GM12878 (cell line): ENCODE measurements around the gene SIGMAR1. TPM values are rescaled to one million over a fixed set of nuclear protein-coding genes. Genes with fewer than 3 reads are reported as not detected.

Source experiments
- CEBPB ChIP-seq, 2 experiments: fragments of 150-350 bp in 1 of 2; IDR thresholded peaks; 2 replicates each; pipeline ENCODE4 v1.6.1; 2012 to 2014; ENCODE audit warnings: low read depth in 2 of 2, low read length in 2 of 2, borderline replicate concordance in 1 of 2, inconsistent platforms in 1 of 2
- CREM ChIP-seq: IDR thresholded peaks from 2 replicates; pipeline ENCODE4 v1.6.1; 2014; ENCODE audit warnings: antibody characterized with exemption, low read depth
- CUX1 ChIP-seq: IDR thresholded peaks from 2 replicates; pipeline ENCODE4 v1.6.1; 2012; ENCODE audit warnings: improper control_type of control experiment, low read depth, low read length; ENCODE audit not compliant: insufficient replicate concordance
- DPF2 ChIP-seq: fragments of 450-650 bp; IDR thresholded peaks from 2 replicates; pipeline ENCODE4 v1.6.1; 2017; ENCODE audit warnings: mild to moderate bottlenecking
- E2F8 ChIP-seq: fragments of 450-650 bp; IDR thresholded peaks from 2 replicates; pipeline ENCODE4 v1.6.1; 2018; ENCODE audit warnings: mild to moderate bottlenecking, low read depth, moderate library complexity; ENCODE audit not compliant: partially characterized antibody
- EP300 ChIP-seq, 2 experiments: fragments of 150-350 bp in 1 of 2; IDR thresholded peaks; 2 replicates each; pipeline ENCODE4 v1.6.1; 2011 to 2012; ENCODE audit warnings: low read depth in 2 of 2, low read length in 2 of 2, borderline replicate concordance in 1 of 2, improper control_type of control experiment in 1 of 2, inconsistent platforms in 1 of 2; ENCODE audit not compliant: control insufficient read depth in 1 of 2
- ESRRA ChIP-seq: IDR thresholded peaks from 2 replicates; pipeline ENCODE4 v1.6.1; 2012; ENCODE audit warnings: mild to moderate bottlenecking, low read length, improper control_type of control experiment
- FOXM1 ChIP-seq: IDR thresholded peaks from 2 replicates; pipeline ENCODE4 v1.6.1; 2012; ENCODE audit warnings: low read depth, mild to moderate bottlenecking, inconsistent platforms, low read length, moderate library complexity
- IKZF1 ChIP-seq: fragments of 450-650 bp; conservative IDR thresholded peaks from 2 replicates; pipeline ENCODE4 v1.6.1; 2017; ENCODE audit warnings: antibody characterized with exemption, mild to moderate bottlenecking
- KDM1A ChIP-seq: fragments of 200-600 bp; sonication (generic); IDR thresholded peaks from 2 replicates; pipeline ENCODE4 v1.6.1; 2016; ENCODE audit warnings: borderline replicate concordance
- LARP7 ChIP-seq: fragments of 450-650 bp; IDR thresholded peaks from 2 replicates; pipeline ENCODE4 v1.6.1; 2017; ENCODE audit warnings: mild to moderate bottlenecking
- NR2C2 ChIP-seq: IDR thresholded peaks from 2 replicates; pipeline ENCODE4 v1.6.1; 2011; ENCODE audit warnings: borderline replicate concordance, low read depth; ENCODE audit not compliant: control insufficient read depth, insufficient read length
- REST ChIP-seq: IDR thresholded peaks from 2 replicates; pipeline ENCODE4 v1.6.1; 2012; ENCODE audit warnings: mild to moderate bottlenecking, low read depth, low read length
- SMC3 ChIP-seq: IDR thresholded peaks from 2 replicates; pipeline ENCODE4 v1.6.1; 2011; ENCODE audit warnings: low read length, improper control_type of control experiment, borderline replicate concordance
- TAF1 ChIP-seq: IDR thresholded peaks from 2 replicates; pipeline ENCODE4 v1.6.1; 2011; ENCODE audit warnings: mild to moderate bottlenecking, low read depth, low read length, borderline replicate concordance
- TCF12 ChIP-seq: IDR thresholded peaks from 2 replicates; pipeline ENCODE4 v1.6.1; 2011; ENCODE audit warnings: low read depth, mild to moderate bottlenecking, low read length
- ZSCAN29 ChIP-seq: fragments of 450-650 bp; IDR thresholded peaks from 2 replicates; pipeline ENCODE4 v1.6.1; 2017; ENCODE audit warnings: mild to moderate bottlenecking, moderate library complexity
- ZZZ3 ChIP-seq: IDR thresholded peaks from 2 replicates; pipeline ENCODE4 v1.6.1; 2011; ENCODE audit warnings: low read depth; ENCODE audit not compliant: control insufficient read depth, insufficient read length
- polyA plus RNA-seq, 11 experiments: library from polyadenylated mRNA; depleted of rRNA in 4 of 11; unstranded in 6 of 11; stranded (reverse) in 5 of 11; fragments of >200 nt; fragmentation: Nextera tagmentation in 4 of 11; fragmentation: Illumina TruSeq in 1 of 11; extraction: Ambion mirVana in 4 of 11; extraction: Trizol in 1 of 11; gene quantifications; 1 replicate in 1 of 11; 2 replicates in 10 of 11; pipeline versions ENCODE4 v1.2.1 to v1.2.3, GENCODE V29; 2011 to 2016; ENCODE audit warnings: inconsistent platforms in 2 of 11, missing spikeins in 2 of 11, low read depth in 1 of 11
- total RNA-seq, 4 experiments: library from RNA; depleted of rRNA in 3 of 4; stranded (reverse); fragments of >200 nt in 3 of 4; fragmentation: Illumina TruSeq in 1 of 4; extraction: Trizol in 1 of 4; gene quantifications; 2 replicates each; pipeline versions ENCODE4 v1.2.1 to v1.2.3, GENCODE V29; 2013 to 2021

SIGMAR1 gene
- total and polyA plus RNA-seq, 10 of the 15 experiments (the other 5 are each of a cell fraction or from before 2014, with no cell fraction given), result 7.1 to 133 (median 69.5) TPM

- TF ChIP-seq REST (no peak), EP300 (IDR thresholded peaks at IDR 0.05; ENCODE audit: borderline replicate concordance in 1 of 2, control insufficient read depth in 1 of 2, low read depth in 2 of 2, low read length in 2 of 2) (no peak), IKZF1 (no peak; the same call in 1 of the 2 replicates), KDM1A (no peak), TCF12 (no peak), FOXM1 (no peak), TAF1 (no peak), ZZZ3 (no peak), ZSCAN29 (no peak), SMC3 (no peak), E2F8 (peak; percentile 67), ESRRA (no peak), LARP7 (no peak), DPF2 (no peak), CUX1 (no peak), NR2C2 (no peak), CEBPB (IDR thresholded peaks at IDR 0.05; ENCODE audit: borderline replicate concordance in 1 of 2, low read depth in 2 of 2, low read length in 2 of 2) (no peak), CREM (peak; percentile 96)
Observed at GRCh38 chr9:34665381-34666250, 28.0 kb upstream of the SIGMAR1 start (continued).
